Erythroblast (primary cell): ENCODE measurements around the gene SIGLEC6.

Experiments used
- GATA1 ChIP-seq: IDR thresholded peaks from 2 replicates; pipeline ENCODE4 v1.6.1; 2011; ENCODE audit warnings: low read depth, mild to moderate bottlenecking, control low read depth, low read length, moderate library complexity
- POLR2A ChIP-seq: IDR thresholded peaks from 2 replicates; pipeline ENCODE4 v1.6.1; 2011; ENCODE audit warnings: mild to moderate bottlenecking, low read length

- TF ChIP-seq POLR2A (no peak), GATA1 (no peak)
Observed at GRCh38 chr19:51571599-51571998, 40.1 kb upstream of the SIGLEC6 start.
